ENCODE data around the gene KIF1A. TPM values are rescaled to one million over a fixed set of nuclear protein-coding genes. Genes with fewer than 3 reads are reported as not detected.

The KIF1A gene
- total and polyA plus RNA-seq, 2 of the 13 experiments (the other 11 are each of a cell fraction or from before 2014, with no cell fraction given): 0.01 TPM; not detected in 1

DNA sequence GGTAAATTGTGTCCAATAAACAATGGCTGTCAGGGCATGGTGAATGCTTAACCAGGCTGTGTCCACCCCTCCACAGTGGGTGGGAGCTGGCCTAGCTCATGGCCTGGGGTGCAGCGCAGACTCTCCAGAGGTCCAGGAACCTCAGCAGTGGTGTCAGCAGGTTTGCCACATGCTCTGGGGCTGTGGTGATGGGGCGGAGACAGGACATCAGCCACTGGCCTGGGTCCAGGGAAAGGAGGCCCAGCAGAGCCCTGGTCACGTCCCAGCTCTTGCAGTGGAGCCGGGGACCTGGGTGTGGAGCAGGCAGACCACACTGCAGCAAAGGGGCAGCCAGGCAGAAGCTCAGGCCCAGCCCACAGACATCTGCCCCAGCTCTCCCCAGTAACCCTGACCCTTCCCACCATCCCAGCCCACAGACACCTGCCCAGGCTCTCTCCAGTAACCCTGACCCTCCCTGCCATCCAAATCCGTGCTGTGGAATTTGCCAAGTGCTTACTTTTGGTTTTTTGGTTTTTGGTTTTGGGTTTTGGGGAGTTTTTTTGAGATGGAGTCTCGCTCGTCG, 13.8 kb upstream of the KIF1A start (continued):
- TF ChIP-seq ZFAT (CRISPR knock-in tag; conservative IDR thresholded peaks at IDR 0.05) (no peak), ZNF674 (CRISPR knock-in tag; IDR thresholded peaks at IDR 0.05; ENCODE audit: low read depth) (no peak)

DNA sequence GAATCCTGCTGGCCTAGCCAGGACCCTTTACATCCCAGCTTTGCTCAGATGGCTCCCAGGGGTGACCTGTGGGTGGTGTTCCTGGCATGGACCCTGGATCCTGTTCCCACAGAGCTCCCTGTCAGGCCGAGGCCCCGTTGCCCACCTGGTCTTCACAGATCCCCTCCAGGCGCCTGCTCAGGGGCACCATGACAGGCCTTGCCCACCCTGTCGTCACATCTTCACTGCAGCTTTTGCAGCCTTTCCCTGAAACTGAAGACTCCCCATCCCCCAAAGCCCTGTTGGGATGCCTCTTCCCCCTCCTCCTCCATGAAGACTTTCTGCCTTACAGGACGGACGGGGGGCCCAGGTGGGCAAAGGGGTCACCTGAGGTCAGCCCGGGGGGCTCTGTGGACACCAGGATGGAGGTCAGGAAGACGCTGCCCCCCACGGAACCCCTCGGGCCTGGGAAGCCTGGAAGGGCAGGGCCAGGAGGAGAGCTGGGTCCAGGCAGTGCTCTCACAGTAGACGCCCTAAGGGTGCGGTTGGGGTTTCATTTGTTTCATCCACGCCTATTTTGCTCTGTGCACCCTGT, 13.0 kb upstream of the KIF1A start:
- Histone ChIP-seq H3K4me2 (ENCODE audit: low read depth, low read length) (no peak overlapping the region), H3K27ac (ENCODE audit: extremely low read length, insufficient read depth, low read length) (no peak overlapping the region), H4K20me1 (ENCODE audit: insufficient read depth, low read length) (peaks cover 8% of the 10 kb centered on the region; the same call in 1 of the 2 replicates), H3K36me3 (replicated peaks in 1 of 2; ENCODE audit: control insufficient read depth in 1 of 2, insufficient read depth in 2 of 2, low read length in 2 of 2) (no peaks in the 10 kb centered on the region), H3K27me3 (ENCODE audit: control insufficient read depth in 1 of 2, insufficient read depth in 2 of 2, low read length in 2 of 2) (peaks cover 7 to 59% of the 10 kb centered on the region in 2 experiments), H3K4me3 (replicated peaks in 1 of 3; ENCODE audit: insufficient read depth in 1 of 3, low read depth in 2 of 3, low read length in 3 of 3) (no peak overlapping the region), H2AFZ (ENCODE audit: low read length) (no peak overlapping the region), H3K9ac (ENCODE audit: insufficient read depth, low read depth, low read length) (no peak overlapping the region), H3K4me1 (ENCODE audit: insufficient read depth, low read length) (peaks cover 7% of the 10 kb centered on the region), H3K9me3 (ENCODE audit: low read length) (no peaks in the 10 kb centered on the region), H3K79me2 (ENCODE audit: insufficient read depth, low read length) (no peaks in the 10 kb centered on the region)
- ATAC-seq (peak; percentile 31), DNase-seq (ENCODE audit: low spot score) (no peak), FAIRE-seq (no peak)
- in situ Hi-C loops (cut with HindIII; ENCODE audit: extremely low pct_ligation_motif_present, low pct_unique_long_range_greater_than_20kb) (no loop called here), intact Hi-C loops (cut with micrococcal nuclease; ENCODE audit: unreplicated experiment) (loop anchor here (5.0 to 10.0 kb wide), 2 partner anchors 228 to 271 kb away; partner anchors contain the start of gene DUSP28)
- no TSS peak for BruUV-seq (replicated peaks)
- ChIA-PET POLR2A (no interaction called here), CTCF (ENCODE audit: low intra/inter-chr PET ratio, low total read pairs) (no interaction called here)
- WGBS (ENCODE audit: low lambda C conversion rate): 25% methylated on average over 13 of the region's 13 CpGs
- TF ChIP-seq, protein P1, sequence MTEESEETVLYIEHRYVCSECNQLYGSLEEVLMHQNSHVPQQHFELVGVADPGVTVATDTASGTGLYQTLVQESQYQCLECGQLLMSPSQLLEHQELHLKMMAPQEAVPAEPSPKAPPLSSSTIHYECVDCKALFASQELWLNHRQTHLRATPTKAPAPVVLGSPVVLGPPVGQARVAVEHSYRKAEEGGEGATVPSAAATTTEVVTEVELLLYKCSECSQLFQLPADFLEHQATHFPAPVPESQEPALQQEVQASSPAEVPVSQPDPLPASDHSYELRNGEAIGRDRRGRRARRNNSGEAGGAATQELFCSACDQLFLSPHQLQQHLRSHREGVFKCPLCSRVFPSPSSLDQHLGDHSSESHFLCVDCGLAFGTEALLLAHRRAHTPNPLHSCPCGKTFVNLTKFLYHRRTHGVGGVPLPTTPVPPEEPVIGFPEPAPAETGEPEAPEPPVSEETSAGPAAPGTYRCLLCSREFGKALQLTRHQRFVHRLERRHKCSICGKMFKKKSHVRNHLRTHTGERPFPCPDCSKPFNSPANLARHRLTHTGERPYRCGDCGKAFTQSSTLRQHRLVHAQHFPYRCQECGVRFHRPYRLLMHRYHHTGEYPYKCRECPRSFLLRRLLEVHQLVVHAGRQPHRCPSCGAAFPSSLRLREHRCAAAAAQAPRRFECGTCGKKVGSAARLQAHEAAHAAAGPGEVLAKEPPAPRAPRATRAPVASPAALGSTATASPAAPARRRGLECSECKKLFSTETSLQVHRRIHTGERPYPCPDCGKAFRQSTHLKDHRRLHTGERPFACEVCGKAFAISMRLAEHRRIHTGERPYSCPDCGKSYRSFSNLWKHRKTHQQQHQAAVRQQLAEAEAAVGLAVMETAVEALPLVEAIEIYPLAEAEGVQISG (CRISPR knock-in tag; IDR thresholded peaks at IDR 0.05): no peak
- TF ChIP-seq, protein P2, sequence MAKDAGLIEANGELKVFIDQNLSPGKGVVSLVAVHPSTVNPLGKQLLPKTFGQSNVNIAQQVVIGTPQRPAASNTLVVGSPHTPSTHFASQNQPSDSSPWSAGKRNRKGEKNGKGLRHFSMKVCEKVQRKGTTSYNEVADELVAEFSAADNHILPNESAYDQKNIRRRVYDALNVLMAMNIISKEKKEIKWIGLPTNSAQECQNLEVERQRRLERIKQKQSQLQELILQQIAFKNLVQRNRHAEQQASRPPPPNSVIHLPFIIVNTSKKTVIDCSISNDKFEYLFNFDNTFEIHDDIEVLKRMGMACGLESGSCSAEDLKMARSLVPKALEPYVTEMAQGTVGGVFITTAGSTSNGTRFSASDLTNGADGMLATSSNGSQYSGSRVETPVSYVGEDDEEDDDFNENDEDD (CRISPR knock-in tag; IDR thresholded peaks at IDR 0.05; ENCODE audit: borderline replicate concordance): no peak
- TF ChIP-seq NR2F2 (IDR thresholded peaks at IDR 0.05; ENCODE audit: borderline replicate concordance, low read depth): no peak
- no peak for TF ChIP-seq STAT5B (CRISPR knock-in tag; IDR thresholded peaks at IDR 0.05)
- no peak for TF ChIP-seq ZNF562 (CRISPR knock-in tag; IDR thresholded peaks at IDR 0.05; ENCODE audit: borderline replicate concordance)
- TF ChIP-seq ZFY (CRISPR knock-in tag; IDR thresholded peaks at IDR 0.05): no peak
- no peak for TF ChIP-seq ZNF569 (CRISPR knock-in tag; IDR thresholded peaks at IDR 0.05; ENCODE audit: borderline replicate concordance)
- no peak for TF ChIP-seq ZNF354B (CRISPR knock-in tag; IDR thresholded peaks at IDR 0.05)
- no peak for TF ChIP-seq SYNCRIP (IDR thresholded peaks at IDR 0.05; ENCODE audit: insufficient read depth, low read depth, low read length)
- no peak for TF ChIP-seq GTF2F1 (IDR thresholded peaks at IDR 0.05; ENCODE audit: low read length)
- TF ChIP-seq ZNF30 (CRISPR knock-in tag; IDR thresholded peaks at IDR 0.05): no peak
- TF ChIP-seq, protein P3, sequence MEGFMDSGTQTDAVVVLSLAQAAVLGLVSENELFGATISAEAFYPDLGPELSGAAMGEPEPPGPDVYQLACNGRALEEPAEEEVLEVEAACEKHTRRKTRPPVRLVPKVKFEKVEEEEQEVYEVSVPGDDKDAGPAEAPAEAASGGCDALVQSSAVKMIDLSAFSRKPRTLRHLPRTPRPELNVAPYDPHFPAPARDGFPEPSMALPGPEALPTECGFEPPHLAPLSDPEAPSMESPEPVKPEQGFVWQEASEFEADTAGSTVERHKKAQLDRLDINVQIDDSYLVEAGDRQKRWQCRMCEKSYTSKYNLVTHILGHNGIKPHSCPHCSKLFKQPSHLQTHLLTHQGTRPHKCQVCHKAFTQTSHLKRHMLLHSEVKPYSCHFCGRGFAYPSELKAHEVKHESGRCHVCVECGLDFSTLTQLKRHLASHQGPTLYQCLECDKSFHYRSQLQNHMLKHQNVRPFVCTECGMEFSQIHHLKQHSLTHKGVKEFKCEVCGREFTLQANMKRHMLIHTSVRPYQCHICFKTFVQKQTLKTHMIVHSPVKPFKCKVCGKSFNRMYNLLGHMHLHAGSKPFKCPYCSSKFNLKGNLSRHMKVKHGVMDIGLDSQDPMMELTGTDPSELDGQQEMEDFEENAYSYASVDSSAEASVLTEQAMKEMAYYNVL (CRISPR knock-in tag; IDR thresholded peaks at IDR 0.05; ENCODE audit: borderline replicate concordance): no peak
- TF ChIP-seq, protein P4, sequence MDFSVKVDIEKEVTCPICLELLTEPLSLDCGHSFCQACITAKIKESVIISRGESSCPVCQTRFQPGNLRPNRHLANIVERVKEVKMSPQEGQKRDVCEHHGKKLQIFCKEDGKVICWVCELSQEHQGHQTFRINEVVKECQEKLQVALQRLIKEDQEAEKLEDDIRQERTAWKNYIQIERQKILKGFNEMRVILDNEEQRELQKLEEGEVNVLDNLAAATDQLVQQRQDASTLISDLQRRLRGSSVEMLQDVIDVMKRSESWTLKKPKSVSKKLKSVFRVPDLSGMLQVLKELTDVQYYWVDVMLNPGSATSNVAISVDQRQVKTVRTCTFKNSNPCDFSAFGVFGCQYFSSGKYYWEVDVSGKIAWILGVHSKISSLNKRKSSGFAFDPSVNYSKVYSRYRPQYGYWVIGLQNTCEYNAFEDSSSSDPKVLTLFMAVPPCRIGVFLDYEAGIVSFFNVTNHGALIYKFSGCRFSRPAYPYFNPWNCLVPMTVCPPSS (IDR thresholded peaks at IDR 0.05): no peak
